Stimulated activated CD4-positive, alpha-beta T cell treated with anti-CD3 and anti-CD28 coated beads, Interleukin-15, amount 100 ng/mL, for 24 hours (primary cell): ENCODE data around the gene PPIL6.
A peak's percentile ranks its signal among the peaks of the same experiment; 100 is the strongest.

ENCODE experiments used
- DNase-seq: peaks from one replicate; pipeline ENCODE4 v3.0.0-alpha.2; 2020

PPIL6 gene

DNA sequence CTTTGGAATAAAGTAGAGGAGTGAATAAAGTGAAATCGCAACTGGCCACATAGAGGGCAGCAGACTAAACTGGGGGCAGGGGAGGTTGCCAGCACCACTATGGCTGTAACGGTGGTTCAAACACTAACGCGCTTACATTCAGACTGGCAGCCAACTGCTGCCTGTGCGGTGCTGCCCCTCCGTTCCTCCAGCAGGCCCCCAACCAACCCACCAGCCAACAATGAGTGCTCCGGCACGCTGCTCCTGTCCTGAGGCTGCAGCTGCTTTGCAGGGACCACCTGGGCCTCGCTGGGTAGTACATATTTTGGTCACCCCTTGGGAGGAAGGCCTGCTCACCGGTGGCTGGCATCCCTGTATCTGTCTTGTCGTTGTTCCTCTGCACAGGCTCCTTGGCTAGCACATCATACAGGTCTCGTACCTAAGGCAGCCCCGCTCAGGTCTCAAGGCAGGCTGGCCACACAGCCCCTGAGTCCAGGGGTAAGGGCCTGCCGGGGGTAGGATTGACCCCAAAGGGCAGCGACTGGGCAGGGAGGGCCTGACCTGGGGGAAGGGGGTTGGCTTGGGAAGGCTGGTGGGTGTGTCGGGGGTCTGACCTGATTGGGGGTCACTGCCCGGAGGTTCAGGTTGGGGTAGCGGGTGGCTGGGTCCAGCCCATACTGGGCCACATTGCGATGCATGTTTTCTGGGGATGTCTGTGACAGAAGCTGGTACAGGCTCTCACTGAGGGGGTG is 8.8 kb upstream of the PPIL6 start:
- no peak for DNase-seq

- DNase-seq = no peak
Observed at GRCh38 chr6:109448615-109449014, 8.2 kb upstream of the PPIL6 start.

DNA sequence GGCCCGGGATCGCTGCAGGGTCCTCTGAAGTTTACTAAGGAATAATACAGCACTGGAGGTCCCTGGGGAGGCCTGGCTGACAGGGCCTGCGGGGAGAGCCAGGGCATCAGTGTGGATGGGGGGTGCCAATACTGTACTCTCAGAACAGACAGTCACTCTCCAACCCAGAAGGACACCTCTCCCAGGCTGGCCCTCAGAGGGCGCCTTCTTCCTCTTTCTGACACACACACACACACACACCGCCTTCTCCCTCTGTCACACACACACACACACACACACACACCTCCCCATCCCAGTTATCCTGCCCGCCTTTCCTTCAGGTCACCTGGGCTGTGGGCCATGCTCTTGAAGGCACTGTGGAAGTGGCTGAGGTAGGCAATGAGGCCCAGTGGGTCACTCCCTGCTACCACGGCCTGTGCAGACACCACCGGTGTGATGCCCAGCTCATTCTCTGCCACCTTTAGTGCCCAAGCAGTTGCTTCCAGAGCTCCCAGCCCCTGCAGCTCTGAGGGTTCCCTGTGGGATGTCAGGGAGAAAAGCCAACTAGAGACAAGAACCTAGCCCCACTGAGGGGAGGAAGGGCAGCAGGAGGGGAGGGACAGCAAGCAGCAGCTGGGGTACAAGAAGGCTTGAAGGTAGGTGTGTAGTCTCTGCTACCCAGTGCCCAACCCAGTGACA is 7.6 kb upstream of the PPIL6 start:
- DNase-seq = no peak

DNA sequence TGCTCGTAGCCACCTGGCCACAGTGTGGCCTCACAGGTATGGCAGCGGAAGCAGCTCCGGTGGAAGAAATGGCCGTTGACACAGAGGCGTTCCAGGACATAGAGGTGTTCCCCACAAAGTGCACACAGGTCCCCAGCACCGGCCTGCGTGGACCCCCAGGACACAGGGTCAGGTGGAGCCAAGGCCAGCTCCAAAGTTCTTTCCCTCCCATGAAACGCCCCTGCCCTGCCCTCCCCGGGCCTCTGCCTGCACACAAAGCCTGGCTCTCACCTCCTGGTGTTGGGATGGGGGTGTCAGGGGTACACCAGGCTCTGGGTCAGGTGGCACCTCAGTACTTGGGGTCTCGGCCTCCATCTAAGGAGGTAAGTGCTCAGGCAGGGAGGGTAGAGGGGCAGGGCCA is 6.7 kb upstream of the PPIL6 start:
- no peak for DNase-seq

DNA sequence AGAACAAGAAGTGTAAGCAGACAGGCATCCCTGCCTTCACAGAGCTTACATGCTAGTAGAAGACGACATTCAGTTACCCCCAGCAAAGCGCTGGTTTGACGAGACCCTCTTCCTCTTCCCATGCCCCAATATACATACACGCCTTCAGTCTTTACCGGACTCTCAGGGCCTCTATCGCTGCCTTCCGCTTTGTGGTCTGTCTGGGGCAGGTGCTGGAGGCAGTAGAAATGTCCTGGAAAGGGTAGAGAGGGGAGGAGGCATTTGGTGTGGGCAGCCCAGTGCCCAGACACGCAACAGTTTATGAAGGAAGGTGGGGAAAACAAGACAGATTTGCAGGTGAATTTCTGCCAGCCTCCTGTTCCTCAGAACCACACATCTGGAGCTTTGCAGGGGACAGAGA is 6.1 kb upstream of the PPIL6 start:
- no peak for DNase-seq

DNA sequence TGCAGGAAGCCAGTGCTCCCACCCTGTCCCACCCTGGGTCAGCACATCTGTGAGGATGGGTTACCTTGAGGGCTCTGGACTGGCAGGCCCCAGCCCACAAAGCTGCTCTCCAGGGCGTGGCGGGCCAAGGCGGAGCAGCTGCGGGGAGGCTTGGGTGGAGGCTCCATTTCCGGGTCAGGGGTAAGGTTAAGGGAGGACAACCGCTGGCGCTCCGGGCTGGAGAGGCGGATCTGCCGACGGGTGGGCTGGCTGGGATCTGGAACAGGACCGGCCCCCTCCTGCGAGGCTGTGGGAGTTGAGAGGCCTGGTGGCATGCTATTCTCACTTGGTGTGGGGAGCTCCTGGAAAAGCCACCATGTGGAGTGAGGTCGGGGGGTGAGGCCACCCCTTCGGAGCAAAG is 5.6 kb upstream of the PPIL6 start:
- no peak for DNase-seq

DNA sequence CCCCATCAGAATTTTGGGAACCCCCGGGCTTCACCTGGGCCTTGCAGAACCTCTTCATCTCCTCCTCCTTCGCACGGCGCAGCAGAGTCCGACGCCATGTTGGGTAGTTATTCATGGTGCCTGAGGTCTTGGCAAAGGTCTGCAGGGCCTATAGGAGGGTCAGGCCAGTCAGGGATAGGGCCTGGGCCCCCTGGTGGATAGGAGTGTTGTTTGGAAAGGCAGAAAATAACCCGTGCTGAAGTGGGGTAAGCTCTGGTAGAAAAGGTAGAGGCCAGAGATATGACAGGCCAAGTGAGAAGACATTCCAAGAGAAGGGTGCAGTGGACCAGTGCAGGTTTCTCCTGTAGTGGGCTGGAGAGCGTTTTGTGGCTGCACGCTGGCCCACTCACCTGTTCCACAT is 5.0 kb upstream of the PPIL6 start:
- DNase-seq = no peak

DNA sequence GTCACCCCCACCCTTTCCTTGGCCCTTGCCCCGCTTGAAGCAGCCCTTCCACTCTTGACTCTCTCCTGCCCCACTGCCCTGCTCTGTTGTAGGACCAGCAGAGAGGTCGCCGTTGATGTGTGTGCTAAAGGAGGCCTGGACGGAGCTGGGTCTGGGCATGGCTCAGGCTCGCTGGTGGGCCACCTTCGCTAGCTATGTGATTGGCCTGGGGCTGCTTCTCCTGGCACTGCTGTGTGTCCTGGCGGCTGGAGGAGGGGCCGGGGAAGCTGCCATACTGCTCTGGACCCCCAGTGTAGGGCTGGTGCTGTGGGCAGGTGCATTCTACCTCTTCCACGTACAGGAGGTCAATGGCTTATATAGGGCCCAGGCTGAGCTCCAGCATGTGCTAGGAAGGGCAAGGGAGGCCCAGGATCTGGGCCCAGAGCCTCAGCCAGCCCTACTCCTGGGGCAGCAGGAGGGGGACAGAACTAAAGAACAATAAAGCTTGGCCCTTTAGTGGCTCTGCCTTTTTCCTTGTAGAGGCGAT is 3.1 kb upstream of the PPIL6 start:
- no peak for DNase-seq

GRCh38 chr6:109442393-109442924 is 2.0 kb upstream of the PPIL6 start:
- DNase-seq = no peak

GRCh38 chr6:109441069-109441816 is 815 bp upstream of the PPIL6 start:
- DNase-seq = peak; percentile 62

GRCh38 chr6:109436041-109436440 is 4.4 kb downstream of the PPIL6 start:
- no peak for DNase-seq

DNA sequence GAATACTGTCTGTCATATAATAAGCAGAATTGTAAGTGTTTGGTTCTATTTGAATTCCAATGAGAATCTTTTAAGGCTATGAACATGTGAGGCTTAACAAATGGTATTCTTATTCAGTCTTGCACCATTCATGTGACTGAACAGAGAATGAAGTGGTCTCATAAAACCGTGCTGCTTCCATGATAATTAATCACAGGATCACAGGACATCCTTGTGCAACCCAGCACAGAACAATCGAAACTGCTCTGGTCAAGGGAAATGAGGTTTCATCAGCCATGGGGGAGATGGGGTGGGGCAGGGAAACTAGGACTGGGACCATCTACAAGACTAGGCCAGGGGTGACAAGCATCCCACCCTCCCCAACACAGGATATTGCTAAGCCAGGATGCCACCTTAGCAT is 6.0 kb downstream of the PPIL6 start:
- no peak for DNase-seq

DNA sequence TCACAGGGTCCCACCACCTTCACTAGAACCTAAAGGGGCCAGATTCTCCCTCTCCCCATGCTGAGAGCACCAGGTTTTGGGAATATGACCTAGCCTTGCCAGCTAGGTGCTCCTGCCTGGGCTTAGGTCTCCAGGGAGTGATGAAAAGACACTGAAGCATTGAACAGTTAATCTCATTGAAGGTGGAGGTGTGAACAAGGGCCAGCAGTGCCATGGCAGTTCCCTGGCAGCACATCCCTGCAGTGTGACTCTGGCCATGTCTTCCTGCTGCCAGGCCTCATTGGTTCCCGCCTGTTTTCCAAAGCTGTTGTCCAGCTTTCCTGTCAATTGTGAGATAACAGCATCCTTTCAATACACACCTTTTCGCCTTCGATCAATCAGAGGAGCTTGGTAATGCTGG is 10.9 kb downstream of the PPIL6 start:
- DNase-seq = no peak

DNA sequence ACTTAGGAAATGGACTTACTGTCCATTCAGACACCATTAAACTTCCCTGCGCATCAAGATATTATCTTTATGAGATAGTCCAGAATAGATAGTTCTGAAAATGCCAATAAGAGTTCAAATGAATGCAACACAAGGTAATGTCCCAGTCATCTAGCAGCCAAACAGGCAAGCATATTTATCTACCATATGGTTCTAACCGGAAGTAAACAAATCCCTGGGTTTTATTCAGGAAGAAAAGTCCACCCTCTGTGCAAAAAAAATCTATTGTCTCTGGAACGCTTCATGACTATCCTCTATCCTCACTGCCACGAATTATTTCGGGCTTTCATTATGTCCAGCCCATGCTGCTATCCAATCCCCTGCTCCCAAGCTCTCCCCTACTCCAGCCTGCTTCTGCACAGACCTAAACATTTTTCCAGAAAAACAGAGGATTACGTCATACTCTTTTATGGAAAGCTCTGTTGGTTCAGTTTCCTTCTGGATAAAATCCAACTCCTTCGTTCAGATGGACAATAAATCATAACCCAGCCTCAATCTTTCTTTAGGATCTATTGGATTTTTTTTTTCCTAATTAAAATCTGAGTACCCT is 11.4 kb downstream of the PPIL6 start:
- no peak for DNase-seq

- no peak for DNase-seq
Observed at GRCh38 chr6:109424946-109425345, 15.5 kb downstream of the PPIL6 start.

- no peak for DNase-seq
Observed at GRCh38 chr6:109421184-109421583, 19.2 kb downstream of the PPIL6 start.

DNA sequence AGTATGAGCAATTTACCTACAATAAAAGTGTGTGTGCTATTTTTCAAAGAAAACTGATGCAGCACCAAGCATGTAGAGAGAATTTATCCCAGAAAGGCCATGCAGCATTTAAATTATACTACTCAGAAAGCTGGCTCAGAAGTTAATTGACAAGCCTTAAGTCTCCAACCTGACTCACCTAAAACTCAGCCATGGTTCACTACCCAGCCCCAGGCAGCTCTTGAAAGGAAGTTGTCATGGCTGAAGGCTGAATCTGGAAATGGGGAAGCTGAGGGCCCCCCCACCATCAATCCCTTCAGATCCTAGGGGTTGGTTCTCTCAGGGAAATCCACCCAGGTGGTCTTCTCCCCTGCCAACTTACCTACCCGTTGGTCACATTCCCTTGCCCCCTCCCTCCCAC is 19.7 kb downstream of the PPIL6 start:
- DNase-seq = no peak

GRCh38 chr6:109417646-109418045 is 22.8 kb downstream of the PPIL6 start:
- DNase-seq = no peak

GRCh38 chr6:109411034-109411433 is 29.4 kb downstream of the PPIL6 start:
- no peak for DNase-seq

DNA sequence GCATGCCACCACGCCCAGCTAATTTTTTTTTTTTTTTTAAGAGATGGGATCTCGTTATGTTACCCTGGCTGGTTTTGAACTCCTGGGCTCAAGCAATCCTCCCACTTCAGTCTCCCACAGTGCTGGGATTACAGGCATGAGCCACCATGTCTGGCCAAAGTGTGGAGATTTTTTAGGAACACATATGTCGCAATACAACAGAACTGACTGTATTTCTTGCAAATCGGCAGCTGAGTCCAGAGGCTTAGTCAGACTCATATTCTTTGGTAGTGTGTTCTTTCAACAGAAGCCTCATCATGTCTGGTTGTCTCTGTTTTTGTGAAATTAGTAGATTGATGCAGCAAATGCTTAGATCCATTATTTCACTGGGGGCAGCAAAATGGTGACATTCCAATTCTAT is 34.2 kb downstream of the PPIL6 start:
- no peak for DNase-seq

DNA sequence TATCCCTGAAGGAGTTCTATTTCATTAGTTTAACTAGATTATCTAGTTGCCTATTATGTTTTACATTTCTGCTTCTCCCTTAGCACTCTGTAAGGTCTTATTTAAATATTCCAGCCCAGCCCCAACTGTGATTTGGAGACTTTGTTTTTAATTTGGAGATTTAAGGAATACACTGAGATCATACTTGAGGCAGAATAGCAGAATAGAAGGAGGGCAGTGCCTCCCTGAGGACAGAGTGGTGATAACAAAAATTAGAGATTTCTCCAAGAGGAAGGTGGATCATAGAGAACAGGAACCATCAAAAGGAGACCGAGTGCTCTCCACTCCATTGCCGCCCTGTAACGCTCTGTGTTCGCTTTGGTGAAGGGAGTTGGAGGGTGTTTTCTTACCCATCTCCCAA is 43.4 kb downstream of the PPIL6 start:
- no peak for DNase-seq

- DNase-seq = no peak
Observed at GRCh38 chr6:109396046-109396718, 44.2 kb downstream of the PPIL6 start.

DNA sequence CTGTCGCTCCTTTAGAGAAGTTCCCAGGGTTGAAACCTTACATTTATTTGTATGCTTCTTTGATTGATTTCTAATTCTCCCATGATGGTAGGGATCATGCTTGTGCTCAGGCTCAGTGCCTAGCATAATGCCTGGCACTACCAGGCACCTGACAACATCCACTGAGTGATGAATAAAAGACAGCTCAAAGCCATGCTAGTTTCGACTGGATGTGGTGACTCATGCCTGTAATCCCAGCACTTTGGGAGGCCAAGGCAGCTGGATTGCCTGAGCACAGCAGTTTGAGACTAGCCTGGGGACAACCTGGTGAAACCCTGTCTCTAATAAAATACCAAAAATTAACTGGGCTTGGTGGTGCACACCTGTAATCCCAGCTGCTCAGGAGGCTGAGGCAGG is 46.5 kb downstream of the PPIL6 start:
- DNase-seq = no peak
